OCI-LY1 (cell line): ENCODE measurements around the gene SPINK1.

Source experiments
- H2AFZ ChIP-seq: fragments of 200-600 bp; sonication (generic), shearing (Covaris generic); 2 replicates; pipeline ENCODE4 v1.6.0; 2014; ENCODE audit warnings: antibody characterized with exemption, mild to moderate bottlenecking, low read length
- H3F3A ChIP-seq: fragments of 200-600 bp; sonication (generic), shearing (Covaris generic); 2 replicates; pipeline ENCODE4 v1.6.0; 2014; ENCODE audit warnings: mild to moderate bottlenecking, antibody characterized with exemption, low read length, moderate library complexity; ENCODE audit not compliant: insufficient read depth
- H3K27ac ChIP-seq: fragments of 200-600 bp; sonication (generic); 2 replicates; pipeline ENCODE4 v1.5.1; 2014; ENCODE audit warnings: low read length, mixed run types, mild to moderate bottlenecking, low read depth; ENCODE audit not compliant: poor library complexity, severe bottlenecking
- H3K27me3 ChIP-seq: fragments of 200-600 bp; sonication (generic); 2 replicates; pipeline ENCODE4 v1.6.0; 2014; ENCODE audit warnings: antibody characterized with exemption, mild to moderate bottlenecking, low read length, moderate library complexity; ENCODE audit not compliant: insufficient read depth
- H3K36me3 ChIP-seq: fragments of 200-600 bp; sonication (generic); 2 replicates; pipeline ENCODE4 v1.6.1; 2014; ENCODE audit warnings: mild to moderate bottlenecking, antibody characterized with exemption, low read length, moderate library complexity, mixed read lengths; ENCODE audit not compliant: insufficient read depth
- H3K4me1 ChIP-seq: fragments of 200-600 bp; sonication (generic); 2 replicates; pipeline ENCODE4 v1.5.1; 2014; ENCODE audit warnings: mild to moderate bottlenecking, low read length, moderate library complexity; ENCODE audit not compliant: insufficient read depth, severe bottlenecking
- H3K4me2 ChIP-seq: fragments of 200-600 bp; sonication (generic), shearing (Covaris generic); 2 replicates; pipeline ENCODE4 v1.6.1; 2014; ENCODE audit warnings: low read length
- H3K4me3 ChIP-seq: fragments of 200-600 bp; sonication (generic); 2 replicates; pipeline ENCODE4 v1.5.1; 2014; ENCODE audit warnings: low read length, low read depth, mild to moderate bottlenecking, mixed read lengths; ENCODE audit not compliant: poor library complexity, severe bottlenecking
- H3K79me2 ChIP-seq: fragments of 200-600 bp; shearing (Covaris generic); 2 replicates; pipeline ENCODE4 v1.6.1; 2016; ENCODE audit warnings: mixed run types, low read length, mixed read lengths; ENCODE audit not compliant: insufficient read depth
- H3K9ac ChIP-seq: fragments of 200-600 bp; sonication (generic), shearing (Covaris generic); 2 replicates; pipeline ENCODE4 v1.6.1; 2014; ENCODE audit warnings: mild to moderate bottlenecking, low read length, mixed read lengths
- H3K9me2 ChIP-seq: fragments of 200-600 bp; sonication (generic), shearing (Covaris generic); 2 replicates; pipeline ENCODE4 v1.6.1; 2014; ENCODE audit warnings: low read depth, mild to moderate bottlenecking, low read length, mixed read lengths
- H3K9me3 ChIP-seq: fragments of 200-600 bp; shearing (Covaris generic); 2 replicates; pipeline ENCODE4 v1.6.1; 2014; ENCODE audit warnings: low read length, mixed read lengths
- H4K20me1 ChIP-seq: fragments of 200-600 bp; sonication (generic), shearing (Covaris generic); 2 replicates; pipeline ENCODE4 v1.6.0; 2016; ENCODE audit warnings: mild to moderate bottlenecking, low read length; ENCODE audit not compliant: insufficient read depth
- EZH2 ChIP-seq: fragments of 200-600 bp; sonication (generic), shearing (Covaris generic); IDR thresholded peaks from 2 replicates; pipeline ENCODE4 v1.8.0; 2017; ENCODE audit warnings: borderline replicate concordance, mixed run types, mild to moderate bottlenecking, antibody characterized with exemption, low read length, moderate library complexity, mixed read lengths
- TF ChIP-seq, protein P1 (sequence below): fragments of 200-600 bp; sonication (generic), shearing (Covaris generic); IDR thresholded peaks from 2 replicates; pipeline ENCODE4 v1.5.1; 2017; ENCODE audit warnings: mild to moderate bottlenecking, antibody characterized with exemption, low read length, moderate library complexity, mixed read lengths

Gene SPINK1

DNA sequence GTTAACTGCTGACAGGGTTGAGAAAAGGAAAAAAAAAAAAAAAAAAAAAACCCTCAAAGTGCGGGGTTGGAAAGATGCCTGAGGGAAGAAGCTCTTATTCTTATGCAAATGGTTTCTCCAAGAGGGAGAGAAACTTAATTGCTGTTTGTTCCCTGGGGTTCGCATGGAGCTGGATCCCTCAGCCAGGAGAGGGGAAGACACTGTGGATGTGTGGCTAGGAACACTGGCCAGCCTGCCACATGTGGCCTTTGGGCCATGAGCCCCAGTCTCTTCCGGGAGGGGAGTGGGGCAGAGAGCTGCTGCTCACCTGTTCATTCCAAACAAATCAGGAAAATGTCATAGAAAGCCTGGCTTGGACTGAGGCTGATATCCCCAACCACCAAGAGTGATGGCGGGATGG, 37.6 kb upstream of the SPINK1 start:
- H3K79me2 ChIP-seq, result no peaks in the 10 kb centered on the region
- H3K27me3 ChIP-seq, result no peaks in the 10 kb centered on the region
- H3K4me1 ChIP-seq, result no peaks in the 10 kb centered on the region
- no peaks in the 10 kb centered on the region for H3K9me3 ChIP-seq
- H3K9ac ChIP-seq, result no peak overlapping the region
- no peak for TF ChIP-seq EZH2
- TF ChIP-seq, protein P1, sequence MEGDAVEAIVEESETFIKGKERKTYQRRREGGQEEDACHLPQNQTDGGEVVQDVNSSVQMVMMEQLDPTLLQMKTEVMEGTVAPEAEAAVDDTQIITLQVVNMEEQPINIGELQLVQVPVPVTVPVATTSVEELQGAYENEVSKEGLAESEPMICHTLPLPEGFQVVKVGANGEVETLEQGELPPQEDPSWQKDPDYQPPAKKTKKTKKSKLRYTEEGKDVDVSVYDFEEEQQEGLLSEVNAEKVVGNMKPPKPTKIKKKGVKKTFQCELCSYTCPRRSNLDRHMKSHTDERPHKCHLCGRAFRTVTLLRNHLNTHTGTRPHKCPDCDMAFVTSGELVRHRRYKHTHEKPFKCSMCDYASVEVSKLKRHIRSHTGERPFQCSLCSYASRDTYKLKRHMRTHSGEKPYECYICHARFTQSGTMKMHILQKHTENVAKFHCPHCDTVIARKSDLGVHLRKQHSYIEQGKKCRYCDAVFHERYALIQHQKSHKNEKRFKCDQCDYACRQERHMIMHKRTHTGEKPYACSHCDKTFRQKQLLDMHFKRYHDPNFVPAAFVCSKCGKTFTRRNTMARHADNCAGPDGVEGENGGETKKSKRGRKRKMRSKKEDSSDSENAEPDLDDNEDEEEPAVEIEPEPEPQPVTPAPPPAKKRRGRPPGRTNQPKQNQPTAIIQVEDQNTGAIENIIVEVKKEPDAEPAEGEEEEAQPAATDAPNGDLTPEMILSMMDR, result no peak
- no peak overlapping the region for H3K4me3 ChIP-seq
- H3K27ac ChIP-seq, result no peak overlapping the region
- no peaks in the 10 kb centered on the region for H4K20me1 ChIP-seq
- no peaks in the 10 kb centered on the region for H3K9me2 ChIP-seq
- H3K4me2 ChIP-seq, result no peak overlapping the region
- no peaks in the 10 kb centered on the region for H3F3A ChIP-seq
- no peak overlapping the region for H2AFZ ChIP-seq
- H3K36me3 ChIP-seq, result no peaks in the 10 kb centered on the region

DNA sequence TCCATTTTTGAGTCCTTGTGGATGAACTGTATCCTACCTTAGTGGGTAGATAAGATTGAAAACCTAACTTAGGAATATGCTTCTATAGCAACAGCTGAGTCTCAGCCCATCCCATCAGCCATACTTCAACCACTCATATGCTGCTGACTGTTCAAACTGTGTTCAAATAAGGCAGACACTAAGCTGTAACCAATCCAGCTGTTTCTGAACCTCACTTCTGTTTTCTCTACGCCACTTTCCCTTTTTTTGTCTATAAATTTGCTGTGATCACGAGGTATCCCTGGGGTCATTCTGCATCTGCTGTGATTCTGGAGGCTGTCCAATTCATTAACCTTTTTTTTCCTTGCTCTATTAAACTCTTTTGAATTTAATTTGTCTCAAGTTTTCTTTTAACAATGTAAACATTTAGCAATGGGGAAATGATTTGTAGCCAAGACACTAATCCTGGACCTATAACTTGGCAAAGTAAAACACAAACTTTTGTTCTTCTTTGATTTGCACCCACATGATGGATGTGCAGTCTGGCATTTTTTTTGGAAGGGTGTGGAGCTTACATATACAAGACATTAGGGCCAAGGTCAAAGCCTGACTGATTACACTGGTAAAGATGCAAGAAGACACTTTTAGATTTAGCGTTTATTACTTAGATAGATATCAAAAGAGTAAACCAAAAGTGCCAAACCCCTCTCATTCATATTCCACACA, 32.1 kb upstream of the SPINK1 start:
- H3K4me2 ChIP-seq, result no peak overlapping the region
- no peaks in the 10 kb centered on the region for H3K79me2 ChIP-seq
- TF ChIP-seq, protein P1, result no peak
- no peak for TF ChIP-seq EZH2
- H3K9me3 ChIP-seq, result no peaks in the 10 kb centered on the region
- H2AFZ ChIP-seq, result no peak overlapping the region
- H4K20me1 ChIP-seq, result no peaks in the 10 kb centered on the region
- H3F3A ChIP-seq, result no peaks in the 10 kb centered on the region
- H3K4me1 ChIP-seq, result no peaks in the 10 kb centered on the region
- H3K27me3 ChIP-seq, result no peaks in the 10 kb centered on the region
- H3K36me3 ChIP-seq, result no peaks in the 10 kb centered on the region
- no peak overlapping the region for H3K4me3 ChIP-seq
- no peak overlapping the region for H3K27ac ChIP-seq
- H3K9ac ChIP-seq, result no peak overlapping the region
- no peaks in the 10 kb centered on the region for H3K9me2 ChIP-seq

DNA sequence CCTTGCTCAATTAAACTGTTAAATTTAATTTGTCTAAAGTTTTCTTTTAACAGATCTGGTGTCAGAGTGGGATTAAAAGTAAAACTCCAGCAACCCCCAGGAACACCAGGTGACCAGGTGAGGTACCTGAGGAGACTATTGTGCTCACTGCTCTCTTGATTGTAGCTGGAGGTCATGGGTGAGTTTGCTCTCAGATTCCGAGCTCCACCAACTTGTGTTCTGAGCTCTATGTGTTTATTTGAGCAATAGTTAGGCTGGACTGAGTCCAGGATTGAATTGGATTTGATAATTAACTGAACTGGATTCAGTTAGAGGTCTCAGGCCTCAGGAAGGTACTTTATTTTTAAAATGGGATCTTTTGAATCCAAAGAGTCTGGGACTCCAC, 29.2 kb upstream of the SPINK1 start:
- H3K9me3 ChIP-seq, result no peaks in the 10 kb centered on the region
- H3K4me2 ChIP-seq, result no peak overlapping the region
- no peaks in the 10 kb centered on the region for H3K27me3 ChIP-seq
- no peaks in the 10 kb centered on the region for H3K4me1 ChIP-seq
- no peak overlapping the region for H3K4me3 ChIP-seq
- no peaks in the 10 kb centered on the region for H3F3A ChIP-seq
- H3K79me2 ChIP-seq, result no peaks in the 10 kb centered on the region
- TF ChIP-seq EZH2, result no peak
- TF ChIP-seq, protein P1, result no peak
- H3K9me2 ChIP-seq, result no peaks in the 10 kb centered on the region
- no peak overlapping the region for H3K27ac ChIP-seq
- H2AFZ ChIP-seq, result no peak overlapping the region
- no peaks in the 10 kb centered on the region for H4K20me1 ChIP-seq
- H3K36me3 ChIP-seq, result no peaks in the 10 kb centered on the region
- H3K9ac ChIP-seq, result no peak overlapping the region
